Brain pericyte (primary cell): ENCODE data around the gene CSNK2B.

ENCODE experiments used
- DNase-seq: peaks from one replicate; pipeline ENCODE4 v3.0.0-alpha.2; 2012; ENCODE audit warnings: low read depth, low spot score

CSNK2B gene

GRCh38 chr6:31665501-31666336 lies at the start of gene CSNK2B:
Gene CSNK2B, plus strand, starts transcription at chr6:31666080. Its CDS starts 752 bp downstream, at chr6:31666832.
- peak; percentile 90 for DNase-seq

DNA sequence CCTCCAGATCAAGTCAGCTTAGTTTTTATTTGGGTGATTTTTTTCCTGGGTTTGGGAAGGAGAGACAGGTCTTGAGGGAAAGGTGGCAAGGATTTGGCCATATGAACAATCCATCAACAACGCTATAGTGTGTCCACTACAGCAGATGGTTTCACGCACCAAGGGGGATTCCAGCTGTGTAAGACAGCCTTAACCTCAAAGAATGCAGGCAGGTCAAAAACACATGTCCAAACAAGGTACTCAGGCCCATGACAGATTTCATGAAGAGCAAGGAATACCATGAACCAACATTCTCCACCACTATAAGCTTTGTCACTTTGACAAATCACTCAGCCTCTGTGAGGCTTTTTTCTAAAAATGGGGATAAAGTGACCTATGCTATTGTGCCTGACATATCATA lies 48.9 kb upstream of the CSNK2B start:
- DNase-seq: no peak

DNA sequence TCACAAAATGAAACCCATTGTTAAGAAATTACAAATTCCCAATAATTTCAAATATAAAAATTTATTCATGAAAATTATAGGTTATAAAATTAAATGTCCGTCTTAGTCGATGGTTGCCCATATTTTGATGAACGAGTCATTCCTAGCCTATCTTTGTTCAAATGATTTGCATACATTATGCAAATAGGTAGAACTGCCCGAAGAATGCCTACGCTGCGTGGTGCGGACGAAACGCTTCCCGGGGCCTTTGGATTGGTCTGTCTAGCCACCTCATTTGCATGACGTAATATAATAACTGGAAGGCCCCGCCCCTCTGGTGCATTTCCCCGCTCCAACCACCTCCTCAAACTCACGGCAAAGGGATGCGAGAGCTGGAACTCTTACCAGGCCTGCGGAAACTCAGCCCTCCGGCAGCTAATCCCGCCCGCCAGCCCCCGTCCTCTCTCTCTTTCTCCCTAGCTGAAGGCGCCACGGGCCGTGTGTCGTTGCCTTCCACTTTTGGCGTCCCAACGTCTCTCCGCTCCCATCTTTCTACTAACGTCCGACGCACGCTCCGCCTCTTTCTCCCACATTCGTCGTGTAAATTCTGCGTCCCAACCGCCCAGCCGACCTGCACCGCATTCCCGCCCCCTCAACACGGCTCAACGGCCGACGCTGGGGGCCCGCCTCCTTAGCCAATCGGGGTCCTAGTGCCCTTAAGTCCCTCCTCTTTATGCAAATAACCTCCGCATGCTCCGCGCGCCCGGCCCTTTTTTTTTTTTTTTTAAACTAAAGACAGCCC lies 45.9 kb upstream of the CSNK2B start:
- peak; percentile 98 for DNase-seq

- no peak for DNase-seq
Measured at GRCh38 chr6:31620586-31621319, 45.1 kb upstream of the CSNK2B start, which contains the start of gene PRRC2A. Gene PRRC2A, plus strand, starts transcription at chr6:31620715. Its CDS starts 2,075 bp downstream, at chr6:31622790.

GRCh38 chr6:31621320-31621939 lies 44.5 kb upstream of the CSNK2B start:
- no peak for DNase-seq

GRCh38 chr6:31621991-31622390 lies 43.9 kb upstream of the CSNK2B start:
- DNase-seq: no peak

DNA sequence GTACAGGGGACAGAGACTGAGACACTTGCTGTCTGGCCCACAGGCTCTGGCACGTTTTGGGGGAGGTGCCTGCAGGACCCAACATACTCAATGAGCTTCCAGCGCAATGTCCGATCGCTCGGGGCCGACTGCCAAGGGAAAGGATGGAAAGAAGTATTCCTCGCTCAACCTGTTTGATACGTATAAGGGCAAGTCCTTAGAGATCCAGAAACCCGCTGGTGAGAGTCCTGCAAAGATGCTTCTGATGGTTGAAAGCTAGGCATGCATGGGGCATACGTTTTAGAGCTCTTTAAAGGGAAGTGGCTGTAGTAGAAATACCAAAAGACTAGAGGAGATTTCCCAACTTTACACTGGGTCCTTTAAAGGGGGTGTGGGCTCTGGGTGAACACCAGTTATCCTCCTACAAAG lies 43.2 kb upstream of the CSNK2B start:
- DNase-seq: no peak

DNA sequence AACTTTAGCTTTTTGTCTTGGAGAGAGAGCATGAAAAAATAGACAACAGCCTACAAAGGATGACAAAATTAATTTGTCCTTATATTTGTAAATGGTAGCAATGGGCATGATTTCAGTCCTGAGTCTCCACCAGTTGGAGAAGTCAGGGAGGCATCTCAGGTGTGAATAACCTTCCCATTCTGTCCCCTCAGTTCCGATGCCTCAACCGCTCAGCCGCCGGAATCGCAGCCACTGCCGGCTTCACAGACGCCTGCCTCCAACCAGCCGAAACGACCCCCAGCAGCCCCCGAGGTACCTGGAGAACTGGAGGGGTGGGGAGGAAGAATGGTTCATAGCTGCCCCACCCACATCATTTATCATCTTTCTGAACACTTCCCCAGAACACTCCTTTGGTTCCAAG lies 41.8 kb upstream of the CSNK2B start:
- DNase-seq: no peak

- DNase-seq: no peak
Measured at GRCh38 chr6:31626952-31627351, 38.9 kb upstream of the CSNK2B start.

- DNase-seq: no peak
Measured at GRCh38 chr6:31627690-31628287, 38.1 kb upstream of the CSNK2B start.

DNA sequence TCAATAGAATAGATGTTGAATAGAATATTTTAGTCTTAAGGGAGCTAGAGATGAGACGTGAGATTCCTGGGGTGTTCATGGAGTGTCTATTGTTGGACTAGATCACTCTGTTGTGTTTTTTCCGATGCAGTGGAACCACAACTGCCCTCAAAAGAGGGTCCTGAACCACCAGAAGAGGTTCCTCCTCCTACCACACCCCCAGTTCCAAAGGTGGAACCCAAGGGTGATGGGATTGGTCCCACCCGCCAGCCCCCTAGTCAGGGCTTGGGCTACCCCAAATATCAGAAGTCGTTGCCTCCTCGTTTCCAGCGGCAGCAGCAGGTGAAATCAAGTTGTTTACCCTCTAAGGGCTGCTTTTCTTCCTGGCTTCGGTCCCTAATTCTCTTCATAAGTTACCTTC lies 36.9 kb upstream of the CSNK2B start:
- no peak for DNase-seq

- DNase-seq: no peak
Measured at GRCh38 chr6:31630177-31630934, 35.5 kb upstream of the CSNK2B start.

- DNase-seq: no peak
Measured at GRCh38 chr6:31631209-31631608, 34.7 kb upstream of the CSNK2B start.

GRCh38 chr6:31631681-31632278 lies 34.1 kb upstream of the CSNK2B start:
- no peak for DNase-seq

- no peak for DNase-seq
Measured at GRCh38 chr6:31632279-31632946, 33.5 kb upstream of the CSNK2B start.

DNA sequence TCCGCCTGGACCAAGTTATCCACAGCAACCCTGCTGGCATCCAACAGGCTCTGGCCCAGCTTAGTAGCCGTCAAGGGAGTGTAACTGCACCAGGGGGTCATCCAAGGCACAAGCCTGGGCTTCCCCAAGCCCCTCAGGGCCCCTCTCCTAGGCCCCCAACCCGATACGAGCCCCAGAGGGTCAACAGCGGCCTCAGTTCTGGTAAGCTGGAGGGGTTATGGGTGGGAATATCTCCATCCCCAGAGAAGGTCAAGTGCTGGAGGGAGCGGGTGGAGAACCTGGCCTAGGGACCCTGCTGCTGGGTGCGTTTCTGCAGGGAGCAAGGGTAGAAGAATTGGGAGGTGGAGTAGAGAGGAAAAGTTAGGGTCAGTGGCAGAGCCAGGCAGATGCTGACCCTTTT lies 32.4 kb upstream of the CSNK2B start:
- DNase-seq: no peak

- DNase-seq: no peak
Measured at GRCh38 chr6:31634131-31634530, 31.7 kb upstream of the CSNK2B start.

- no peak for DNase-seq
Measured at GRCh38 chr6:31634969-31635575, 30.8 kb upstream of the CSNK2B start.
